H1 (cell line): ENCODE data around the gene IRF2BP1. TPM values are rescaled to one million over a fixed set of nuclear protein-coding genes. Genes with fewer than 3 reads are reported as not detected.
A peak's percentile ranks its signal among the peaks of the same experiment; 100 is the strongest.

Experiments used
- ATF3 ChIP-seq: IDR thresholded peaks from 2 replicates; pipeline ENCODE4 v1.6.1; 2011; ENCODE audit warnings: low read depth, mild to moderate bottlenecking, low read length; ENCODE audit not compliant: insufficient read depth
- BACH1 ChIP-seq: IDR thresholded peaks from 2 replicates; pipeline ENCODE4 v1.6.1; 2012; ENCODE audit warnings: low read length, improper control_type of control experiment
- BCL11A ChIP-seq, 2 experiments: IDR thresholded peaks; one replicate each; pipeline ENCODE4 v1.6.1; 2011; ENCODE audit warnings: low read depth in 2 of 2, low read length in 2 of 2, mild to moderate bottlenecking in 2 of 2
- CHD2 ChIP-seq: IDR thresholded peaks from 2 replicates; pipeline ENCODE4 v1.6.1; 2012; ENCODE audit warnings: low read length, improper control_type of control experiment
- EGR1 ChIP-seq: IDR thresholded peaks from 2 replicates; pipeline ENCODE4 v1.6.1; 2011; ENCODE audit warnings: low read depth, low read length, borderline replicate concordance
- EZH2 ChIP-seq: fragments of 200-600 bp; sonication (generic); IDR thresholded peaks from 2 replicates; pipeline ENCODE4 v1.7.1; 2012; ENCODE audit warnings: low read depth, mild to moderate bottlenecking, moderate library complexity, low read length, inconsistent platforms; ENCODE audit not compliant: severe bottlenecking
- GABPA ChIP-seq: IDR thresholded peaks from 2 replicates; pipeline ENCODE4 v1.6.1; 2011; ENCODE audit warnings: mild to moderate bottlenecking, low read length, moderate library complexity, borderline replicate concordance; ENCODE audit not compliant: insufficient read depth
- GTF2F1 ChIP-seq: IDR thresholded peaks from 2 replicates; pipeline ENCODE4 v1.6.1; 2012; ENCODE audit warnings: low read depth, low read length, improper control_type of control experiment, borderline replicate concordance
- KDM1A ChIP-seq: fragments of 200-600, 300-600 bp; sonication (generic); IDR thresholded peaks from 2 replicates; pipeline ENCODE4 v1.7.1; 2016; ENCODE audit warnings: mild to moderate bottlenecking, low read length, borderline replicate concordance
- MAX ChIP-seq: IDR thresholded peaks from 2 replicates; pipeline ENCODE4 v1.6.1; 2012; ENCODE audit warnings: inconsistent platforms
- NRF1 ChIP-seq: IDR thresholded peaks from 2 replicates; pipeline ENCODE4 v1.6.1; 2011; ENCODE audit warnings: mild to moderate bottlenecking, low read depth, low read length, improper control_type of control experiment
- POLR2A ChIP-seq, 2 experiments: IDR thresholded peaks; 1 replicate in 1 of 2; 2 replicates in 1 of 2; pipeline ENCODE4 v1.6.1; 2011; ENCODE audit warnings: low read depth in 2 of 2, low read length in 2 of 2, mild to moderate bottlenecking in 2 of 2; ENCODE audit errors: control extremely low read depth in 1 of 2
- POU5F1 ChIP-seq: IDR thresholded peaks from 2 replicates; pipeline ENCODE4 v1.6.1; 2011; ENCODE audit warnings: low read depth, mild to moderate bottlenecking, low read length, moderate library complexity
- RAD21 ChIP-seq, 2 experiments: IDR thresholded peaks in 1 of 2; conservative IDR thresholded peaks in 1 of 2; 2 replicates each; pipeline ENCODE4 v1.6.1; 2011; ENCODE audit warnings: low read depth in 2 of 2, low read length in 2 of 2, improper control_type of control experiment in 1 of 2, inconsistent platforms in 1 of 2, mild to moderate bottlenecking in 1 of 2, moderate library complexity in 1 of 2
- RNF2 ChIP-seq: fragments of 200-900, 300-1000 bp; sonication (generic); IDR thresholded peaks from 2 replicates; pipeline ENCODE4 v1.7.1; 2016; ENCODE audit warnings: borderline replicate concordance, low read depth, mild to moderate bottlenecking, antibody characterized with exemption, low read length; ENCODE audit not compliant: poor library complexity, severe bottlenecking; ENCODE audit errors: missing control alignments
- SAP30 ChIP-seq: fragments of 300-600 bp; sonication (generic); IDR thresholded peaks from 2 replicates; pipeline ENCODE4 v1.7.1; 2012; ENCODE audit warnings: low read length, moderate library complexity, mild to moderate bottlenecking, inconsistent platforms; ENCODE audit not compliant: insufficient read depth, insufficient replicate concordance
- SIX5 ChIP-seq: IDR thresholded peaks from 2 replicates; pipeline ENCODE4 v1.6.1; 2011; ENCODE audit warnings: mild to moderate bottlenecking, low read depth, low read length
- TAF7 ChIP-seq: optimal IDR thresholded peaks from 2 replicates; pipeline ENCODE3; 2011; ENCODE audit warnings: low read depth, mild to moderate bottlenecking, inconsistent platforms, low read length, moderate library complexity, borderline replicate concordance
- TEAD4 ChIP-seq: IDR thresholded peaks from 2 replicates; pipeline ENCODE4 v1.6.1; 2012; ENCODE audit warnings: low read depth, low read length, inconsistent platforms, mixed read lengths
- ZNF274 ChIP-seq: IDR thresholded peaks from 2 replicates; pipeline ENCODE4 v1.7.0; 2012; ENCODE audit warnings: low read length, borderline replicate concordance; ENCODE audit errors: extremely low read depth
- polyA plus RNA-seq, 7 experiments: library from polyadenylated mRNA; depleted of rRNA in 3 of 7; stranded (reverse) in 5 of 7; unstranded in 2 of 7; fragments of >200 nt in 5 of 7; fragments of 200-250 nt in 2 of 7; gene quantifications; 1 replicate in 5 of 7; 2 replicates in 1 of 7; 4 replicates in 1 of 7; pipeline versions ENCODE4 v1.2.1 to v1.2.3, GENCODE V29; 2011 to 2013; ENCODE audit warnings: missing spikeins in 2 of 7, mixed read lengths in 2 of 7
- total RNA-seq: library from RNA; stranded (reverse); fragmentation: NEBNext Ultra II Directional; extraction: Animal tissue kit (Norgen Biotek cat#: 25700); gene quantifications from 2 replicates; pipeline ENCODE4 v1.2.1, GENCODE V29; 2021
- TF ChIP-seq, protein P1 (sequence below): IDR thresholded peaks from 2 replicates; pipeline ENCODE4 v1.6.1; 2012; ENCODE audit warnings: low read length, inconsistent platforms

The IRF2BP1 gene
- total and polyA plus RNA-seq, 2 of the 8 experiments (the other 6 are each of a cell fraction or from before 2014, with no cell fraction given), result 12.1 to 24.4 TPM

- TF ChIP-seq EZH2 (no peak), ZNF274 (no peak), RNF2 (no peak), BACH1 (no peak), POU5F1 (no peak), MAX (peak; percentile 93), SIX5 (peak; percentile 85), SAP30 (no peak), GABPA (no peak), NRF1 (peak; percentile 38), ATF3 (peak; percentile 63; the same call in 1 of the 2 replicates), TEAD4 (peak; percentile 28; the same call in 1 of the 2 replicates), GTF2F1 (no peak), BCL11A (IDR thresholded peaks at IDR 0.05; ENCODE audit: low read depth in 2 of 2, low read length in 2 of 2) (no peak), EGR1 (no peak), TAF7 (peak; percentile 69), CHD2 (peak; percentile 88), RAD21 (IDR thresholded peaks at IDR 0.05 in 1 of 2, conservative IDR thresholded peaks at IDR 0.05 in 1 of 2; ENCODE audit: low read depth in 2 of 2, low read length in 2 of 2) (peak; percentile 37 to 48; a peak in 3 of 4 replicates), POLR2A (IDR thresholded peaks at IDR 0.05; ENCODE audit: control extremely low read depth in 1 of 2, low read depth in 2 of 2, low read length in 2 of 2) (peak; percentile 56 to 92), KDM1A (no peak)
- TF ChIP-seq, protein P1, sequence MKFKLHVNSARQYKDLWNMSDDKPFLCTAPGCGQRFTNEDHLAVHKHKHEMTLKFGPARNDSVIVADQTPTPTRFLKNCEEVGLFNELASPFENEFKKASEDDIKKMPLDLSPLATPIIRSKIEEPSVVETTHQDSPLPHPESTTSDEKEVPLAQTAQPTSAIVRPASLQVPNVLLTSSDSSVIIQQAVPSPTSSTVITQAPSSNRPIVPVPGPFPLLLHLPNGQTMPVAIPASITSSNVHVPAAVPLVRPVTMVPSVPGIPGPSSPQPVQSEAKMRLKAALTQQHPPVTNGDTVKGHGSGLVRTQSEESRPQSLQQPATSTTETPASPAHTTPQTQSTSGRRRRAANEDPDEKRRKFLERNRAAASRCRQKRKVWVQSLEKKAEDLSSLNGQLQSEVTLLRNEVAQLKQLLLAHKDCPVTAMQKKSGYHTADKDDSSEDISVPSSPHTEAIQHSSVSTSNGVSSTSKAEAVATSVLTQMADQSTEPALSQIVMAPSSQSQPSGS, result no peak
These were observed 41.8 kb upstream of the IRF2BP1 start (continued) for GRCh38 chr19:45927565-45928261.
